Measurements from ENCODE around the gene TUB.

The TUB gene

DNA sequence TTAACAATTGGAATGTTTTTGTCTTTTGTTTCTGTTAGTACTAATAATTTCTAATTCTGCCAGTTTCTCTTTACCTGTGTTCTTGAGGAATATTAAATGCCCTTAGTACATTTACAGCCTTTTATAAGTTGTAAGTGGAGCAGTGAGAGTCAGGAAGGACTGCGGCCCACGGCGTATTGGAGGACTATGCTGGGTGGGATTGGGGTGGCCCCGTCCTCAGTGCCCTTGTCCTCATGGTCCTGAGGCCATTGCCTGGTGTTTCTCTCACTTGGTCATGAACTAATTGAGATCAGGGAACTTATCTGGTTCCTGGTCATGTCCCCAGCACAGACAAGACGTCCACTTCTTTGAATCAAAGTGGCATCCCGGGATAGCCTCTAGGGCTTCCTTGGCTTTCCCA is 3.3 kb downstream of the TUB start:
- no peak overlapping the region for H3K27ac ChIP-seq (ENCODE audit: low read depth, low read length)

DNA sequence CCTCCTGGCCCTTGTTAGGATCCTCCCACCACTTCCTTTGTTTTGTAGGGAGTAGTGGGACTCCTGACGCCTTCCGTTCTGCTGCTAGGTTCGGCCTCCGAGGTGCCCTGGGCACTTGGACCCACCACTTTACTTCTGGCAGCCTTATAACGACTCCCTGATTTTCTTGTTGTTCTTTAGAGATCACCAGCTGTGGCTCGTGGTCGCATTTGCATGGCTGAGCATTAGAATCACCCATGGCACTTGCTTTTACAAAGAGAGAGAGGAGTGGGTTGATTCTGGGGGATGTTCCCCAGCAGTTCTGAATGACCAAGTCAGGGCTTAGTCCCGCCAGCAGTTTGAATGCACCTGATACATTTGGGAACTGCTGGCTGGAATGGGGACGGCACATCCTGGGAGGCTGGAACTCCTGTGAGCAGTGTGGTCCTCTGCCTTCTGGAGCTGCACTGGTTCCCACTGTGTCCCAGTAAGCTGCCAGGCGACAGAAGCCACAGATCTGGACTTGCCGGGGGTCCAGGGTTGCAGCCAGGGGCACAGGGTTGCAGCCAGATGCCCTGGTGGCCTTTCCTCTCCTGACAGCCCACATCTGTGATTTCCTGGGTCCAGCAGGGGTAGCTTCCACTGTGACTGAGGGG is 4.1 kb downstream of the TUB start:
- Histone ChIP-seq H3K4me3 (ENCODE audit: insufficient read depth, low read length, poor library complexity, severe bottlenecking) (no peak overlapping the region), H3K27ac (ENCODE audit: low read depth, low read length) (no peak overlapping the region), H3F3A (ENCODE audit: insufficient read depth) (no peaks in the 10 kb centered on the region), H3K36me3 (ENCODE audit: low read length) (no peaks in the 10 kb centered on the region), H3K4me2 (ENCODE audit: low read depth, low read length, poor library complexity, severe bottlenecking) (no peak overlapping the region), H3K9me2 (replicated peaks; ENCODE audit: insufficient read depth, low read length) (no peaks in the 10 kb centered on the region), H2AFZ (ENCODE audit: low read depth, low read length, severe bottlenecking) (no peak overlapping the region), H3K9ac (ENCODE audit: low read length) (no peak overlapping the region), H3K79me2 (ENCODE audit: insufficient read depth, low read length) (no peaks in the 10 kb centered on the region), H3K9me3 (ENCODE audit: insufficient read depth, low read length) (no peaks in the 10 kb centered on the region), H3K27me3 (ENCODE audit: low read length) (no peaks in the 10 kb centered on the region), H4K20me1 (ENCODE audit: low read depth, low read length) (no peaks in the 10 kb centered on the region)
- no peak for TF ChIP-seq EZH2phosphoT487 (conservative IDR thresholded peaks at IDR 0.05; ENCODE audit: low read length)
- TF ChIP-seq, protein P1, sequence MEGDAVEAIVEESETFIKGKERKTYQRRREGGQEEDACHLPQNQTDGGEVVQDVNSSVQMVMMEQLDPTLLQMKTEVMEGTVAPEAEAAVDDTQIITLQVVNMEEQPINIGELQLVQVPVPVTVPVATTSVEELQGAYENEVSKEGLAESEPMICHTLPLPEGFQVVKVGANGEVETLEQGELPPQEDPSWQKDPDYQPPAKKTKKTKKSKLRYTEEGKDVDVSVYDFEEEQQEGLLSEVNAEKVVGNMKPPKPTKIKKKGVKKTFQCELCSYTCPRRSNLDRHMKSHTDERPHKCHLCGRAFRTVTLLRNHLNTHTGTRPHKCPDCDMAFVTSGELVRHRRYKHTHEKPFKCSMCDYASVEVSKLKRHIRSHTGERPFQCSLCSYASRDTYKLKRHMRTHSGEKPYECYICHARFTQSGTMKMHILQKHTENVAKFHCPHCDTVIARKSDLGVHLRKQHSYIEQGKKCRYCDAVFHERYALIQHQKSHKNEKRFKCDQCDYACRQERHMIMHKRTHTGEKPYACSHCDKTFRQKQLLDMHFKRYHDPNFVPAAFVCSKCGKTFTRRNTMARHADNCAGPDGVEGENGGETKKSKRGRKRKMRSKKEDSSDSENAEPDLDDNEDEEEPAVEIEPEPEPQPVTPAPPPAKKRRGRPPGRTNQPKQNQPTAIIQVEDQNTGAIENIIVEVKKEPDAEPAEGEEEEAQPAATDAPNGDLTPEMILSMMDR (IDR thresholded peaks at IDR 0.05; ENCODE audit: insufficient read depth, low read length, poor library complexity, severe bottlenecking) = no peak

More for the DNA sequence above, 3.3 kb downstream of the TUB start:
- Histone ChIP-seq H3K79me2 (ENCODE audit: insufficient read depth, low read length) (no peaks in the 10 kb centered on the region), H3K9me2 (replicated peaks; ENCODE audit: insufficient read depth, low read length) (no peaks in the 10 kb centered on the region), H2AFZ (ENCODE audit: low read depth, low read length, severe bottlenecking) (no peak overlapping the region), H3K27me3 (ENCODE audit: low read length) (no peaks in the 10 kb centered on the region), H3F3A (ENCODE audit: insufficient read depth) (no peaks in the 10 kb centered on the region), H3K4me2 (ENCODE audit: low read depth, low read length, poor library complexity, severe bottlenecking) (no peak overlapping the region), H3K9ac (ENCODE audit: low read length) (no peak overlapping the region), H4K20me1 (ENCODE audit: low read depth, low read length) (no peaks in the 10 kb centered on the region), H3K36me3 (ENCODE audit: low read length) (no peaks in the 10 kb centered on the region), H3K4me3 (ENCODE audit: insufficient read depth, low read length, poor library complexity, severe bottlenecking) (no peak overlapping the region), H3K9me3 (ENCODE audit: insufficient read depth, low read length) (no peaks in the 10 kb centered on the region)
- TF ChIP-seq, protein P1 (IDR thresholded peaks at IDR 0.05; ENCODE audit: insufficient read depth, low read length, poor library complexity, severe bottlenecking) = no peak
- TF ChIP-seq EZH2phosphoT487 (conservative IDR thresholded peaks at IDR 0.05; ENCODE audit: low read length) = no peak

DNA sequence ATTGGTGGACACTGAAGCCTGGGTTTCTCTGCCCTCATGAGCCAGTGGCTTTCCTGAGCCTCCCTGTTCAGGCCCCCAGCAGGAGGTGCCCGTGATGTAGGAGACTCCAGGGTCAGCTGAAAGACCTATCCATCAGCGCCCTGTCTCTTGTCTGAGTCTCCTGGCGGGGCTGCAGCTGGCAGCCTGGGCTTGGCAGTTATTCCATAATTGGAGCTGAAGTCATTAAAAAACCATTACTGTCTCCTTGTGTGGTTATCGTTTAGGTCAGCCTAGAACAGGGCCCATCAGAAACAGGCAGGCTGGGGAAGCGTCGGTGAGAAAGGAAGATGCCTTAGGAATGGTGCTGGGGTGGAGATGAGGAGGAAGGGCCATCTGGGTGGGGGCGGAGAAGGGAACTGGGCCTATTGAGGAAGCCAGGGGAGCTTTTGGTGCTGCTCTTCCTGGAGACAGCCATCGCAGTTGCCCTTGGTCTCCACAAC is 5.0 kb downstream of the TUB start:
- Histone ChIP-seq H3K27ac (ENCODE audit: low read depth, low read length) (no peak overlapping the region), H3K4me2 (ENCODE audit: low read depth, low read length, poor library complexity, severe bottlenecking) (no peak overlapping the region), H3K9me2 (replicated peaks; ENCODE audit: insufficient read depth, low read length) (no peaks in the 10 kb centered on the region), H2AFZ (ENCODE audit: low read depth, low read length, severe bottlenecking) (no peak overlapping the region), H3F3A (ENCODE audit: insufficient read depth) (no peaks in the 10 kb centered on the region), H3K36me3 (ENCODE audit: low read length) (no peaks in the 10 kb centered on the region), H3K4me3 (ENCODE audit: insufficient read depth, low read length, poor library complexity, severe bottlenecking) (no peak overlapping the region), H3K9me3 (ENCODE audit: insufficient read depth, low read length) (no peaks in the 10 kb centered on the region), H4K20me1 (ENCODE audit: low read depth, low read length) (no peaks in the 10 kb centered on the region), H3K9ac (ENCODE audit: low read length) (no peak overlapping the region), H3K27me3 (ENCODE audit: low read length) (no peaks in the 10 kb centered on the region), H3K79me2 (ENCODE audit: insufficient read depth, low read length) (no peaks in the 10 kb centered on the region)
- TF ChIP-seq, protein P1 (IDR thresholded peaks at IDR 0.05; ENCODE audit: insufficient read depth, low read length, poor library complexity, severe bottlenecking) = no peak
- TF ChIP-seq EZH2phosphoT487 (conservative IDR thresholded peaks at IDR 0.05; ENCODE audit: low read length) = no peak

Measured in SU-DHL-6 (cell line).